ENCODE data around the gene ARHGAP32.
"Not testable (repeated sequence)": the region's sequence is repeated elsewhere in the genome, so short reads cannot be mapped to it uniquely, and the experiment has no call there.

The ARHGAP32 gene

DNA sequence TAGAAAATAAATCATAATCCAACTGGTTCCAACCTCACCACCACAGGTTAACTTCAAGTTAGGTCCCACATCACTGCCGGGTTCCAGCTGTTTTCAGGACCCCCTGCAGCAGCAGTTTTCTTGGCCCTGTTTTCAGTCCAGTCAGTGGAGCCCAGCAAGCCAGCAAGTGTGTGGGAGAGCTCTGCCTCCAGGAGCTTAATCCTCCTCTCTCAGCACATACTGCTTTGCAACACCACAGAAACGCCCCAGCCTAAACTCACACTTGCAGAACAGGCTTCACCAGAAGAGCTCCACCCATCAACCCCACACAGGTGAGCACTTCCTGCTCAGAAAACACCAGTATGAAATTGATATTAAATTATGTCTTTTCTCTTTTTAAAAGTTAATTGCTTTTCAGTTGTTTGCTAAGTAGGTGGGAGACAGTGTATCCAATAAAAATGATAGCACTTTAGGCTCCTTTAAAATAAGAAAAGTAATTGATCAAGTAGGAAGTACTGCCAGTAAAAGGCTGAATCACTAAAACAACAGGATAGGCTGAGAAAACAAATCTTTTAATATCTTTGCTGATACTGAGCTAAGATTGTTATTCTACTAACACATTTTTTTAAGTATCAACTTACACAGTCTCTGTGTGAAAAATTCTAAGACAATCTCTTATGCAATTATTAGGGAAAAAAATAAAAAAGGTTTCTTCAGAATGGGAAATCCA lies 168.0 kb downstream of the ARHGAP32 start:
- DNase-seq (ENCODE audit: low read depth) = no peak

DNA sequence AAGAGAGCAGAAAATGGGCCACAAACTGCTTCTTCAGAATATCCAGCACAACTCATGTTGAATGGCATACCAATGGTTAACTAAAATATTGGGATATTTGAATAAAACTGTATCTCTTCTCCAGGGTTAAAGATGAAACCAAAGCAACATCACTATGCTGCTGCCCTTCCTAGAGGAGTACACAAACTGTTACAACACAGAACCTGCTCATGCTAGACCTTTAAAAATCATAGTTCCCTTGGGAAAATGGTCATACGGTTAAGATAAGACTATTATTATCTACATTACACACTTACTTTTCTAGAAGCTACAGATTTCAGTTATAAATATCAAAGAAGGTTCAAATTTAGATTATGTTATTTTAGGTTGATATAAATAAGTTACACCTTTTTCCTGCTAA lies 170.8 kb downstream of the ARHGAP32 start:
- DNase-seq (ENCODE audit: low read depth) = no peak

DNA sequence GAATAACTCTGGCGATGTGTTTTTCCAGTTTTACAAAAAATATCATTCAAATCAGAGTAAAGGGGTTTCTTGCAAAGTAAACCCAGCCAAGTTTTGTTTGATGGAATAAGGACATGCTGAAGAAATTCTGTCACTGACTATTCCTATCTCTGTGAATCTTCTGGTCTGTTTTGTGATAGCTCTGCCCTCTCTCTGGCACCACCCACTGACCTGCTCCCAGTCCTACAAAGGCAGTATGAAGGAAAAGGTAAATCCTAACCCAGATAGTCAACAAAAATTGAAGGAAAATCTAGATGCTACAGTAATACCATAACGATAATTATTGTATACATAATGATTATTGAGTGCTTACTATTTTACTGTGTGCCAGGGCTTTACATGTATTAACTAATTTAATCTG lies 173.1 kb downstream of the ARHGAP32 start:
- DNase-seq (ENCODE audit: low read depth) = no peak

DNA sequence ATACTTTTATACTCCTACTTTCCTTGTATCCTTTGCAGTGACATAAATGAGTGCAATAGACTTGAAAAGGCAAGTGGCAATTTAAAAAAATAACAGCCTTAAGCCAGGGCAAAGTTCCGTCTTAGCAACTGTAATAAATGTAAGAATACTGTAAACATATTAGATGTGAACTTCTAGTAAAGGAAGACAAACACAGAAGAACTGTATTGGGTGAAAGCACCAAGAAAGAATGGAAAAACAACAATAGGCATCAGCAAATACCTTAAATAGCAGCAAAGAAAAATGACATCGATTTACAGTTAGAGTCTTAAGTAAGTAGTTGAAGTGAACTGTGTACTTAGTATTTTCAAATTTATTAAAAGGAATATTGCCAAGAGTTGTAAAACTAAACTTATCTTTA lies 174.0 kb downstream of the ARHGAP32 start:
- DNase-seq (ENCODE audit: low read depth) = no peak

DNA sequence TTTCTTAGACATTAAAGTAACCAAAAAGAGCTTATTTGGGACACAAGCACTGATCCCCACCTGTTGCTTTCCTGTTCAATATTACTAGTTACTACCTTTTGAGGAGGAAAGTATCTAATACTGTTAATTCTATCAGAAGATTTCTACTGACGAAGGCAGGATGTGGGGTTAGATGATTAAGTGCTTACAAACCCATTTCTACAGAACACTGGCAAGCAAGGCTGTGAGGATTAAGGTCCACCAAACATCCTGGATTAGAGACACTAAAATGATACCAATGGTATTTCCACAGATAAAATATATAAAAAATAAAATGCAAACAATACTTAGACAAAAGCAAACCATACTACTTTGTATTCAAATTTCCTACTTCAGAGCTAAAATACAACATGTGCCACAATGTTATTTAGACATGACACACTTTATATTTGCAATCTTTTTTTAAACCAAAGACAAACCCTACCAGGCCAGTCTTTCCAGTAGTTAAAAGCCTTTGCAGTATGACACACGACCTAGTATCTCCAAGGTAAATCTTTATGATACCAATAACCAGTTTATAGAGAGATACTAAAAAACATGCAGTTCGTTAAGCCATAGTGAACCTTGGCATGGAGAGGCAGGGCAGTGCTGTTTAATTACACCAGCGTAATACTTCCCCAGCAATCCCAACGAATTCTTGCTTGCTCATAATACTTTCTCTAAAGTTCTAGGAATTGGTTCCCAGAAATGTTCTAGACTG lies 178.2 kb downstream of the ARHGAP32 start:
- no peak for DNase-seq (ENCODE audit: low read depth)

DNA sequence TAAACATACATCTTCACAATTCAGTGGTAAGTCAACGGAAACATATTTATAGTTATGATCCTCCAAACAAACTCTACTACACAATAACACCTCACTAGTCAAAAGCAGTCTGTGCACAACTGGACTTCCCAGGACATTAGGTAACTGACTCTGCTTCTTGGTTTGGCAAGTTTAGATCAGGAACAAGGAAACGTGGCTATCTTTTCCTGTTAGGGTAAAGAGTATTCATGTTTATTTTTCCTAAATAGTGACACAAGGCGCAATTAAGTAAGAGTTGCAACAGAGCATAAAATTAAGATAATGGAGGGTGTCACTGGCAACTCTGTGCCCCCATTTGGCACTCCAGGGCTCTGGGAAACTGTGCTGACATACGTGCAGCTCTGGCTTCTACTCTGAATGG lies 179.2 kb downstream of the ARHGAP32 start:
- no peak for DNase-seq (ENCODE audit: low read depth)

DNA sequence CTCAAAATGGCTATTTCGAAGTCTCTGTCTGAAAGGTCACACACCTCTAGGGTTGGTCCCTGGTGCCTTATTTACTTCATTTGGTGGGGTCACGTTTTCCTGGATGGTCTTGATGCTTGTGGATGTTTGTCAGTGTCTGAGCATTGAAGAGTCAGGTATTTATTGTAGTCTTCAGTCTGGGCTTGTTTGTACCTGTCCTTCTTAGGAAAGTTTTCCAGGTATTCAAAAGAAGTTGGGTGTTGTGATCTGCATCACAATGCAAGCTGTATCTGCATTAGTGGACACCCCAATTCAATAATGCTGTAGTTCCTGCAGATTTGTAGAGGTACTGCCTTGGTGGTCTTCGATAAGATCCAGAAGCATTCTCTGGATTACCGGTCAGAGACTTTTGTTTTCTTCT lies 186.0 kb downstream of the ARHGAP32 start:
- DNase-seq (ENCODE audit: low read depth) = no peak

DNA sequence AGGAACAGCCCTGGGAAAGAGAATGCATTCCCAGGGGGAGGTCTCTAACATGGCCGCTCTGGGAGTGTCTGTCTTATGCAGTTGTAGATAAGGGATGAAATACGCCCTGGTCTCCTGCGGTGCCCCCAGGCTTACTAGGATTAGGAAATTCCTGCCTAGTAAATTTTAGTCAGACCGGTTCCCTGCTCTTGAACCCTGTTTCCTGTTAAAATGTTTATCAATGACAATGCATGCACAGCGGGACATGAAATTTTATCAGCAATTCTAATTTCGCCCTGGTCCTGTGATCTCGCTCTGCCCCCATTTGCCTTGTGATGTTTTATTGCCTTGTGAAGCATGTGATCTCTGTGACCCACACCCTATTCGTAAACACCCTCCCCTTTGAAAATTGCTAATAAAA lies 193.0 kb downstream of the ARHGAP32 start:
- DNase-seq (ENCODE audit: low read depth) = not testable (repeated sequence)

DNA sequence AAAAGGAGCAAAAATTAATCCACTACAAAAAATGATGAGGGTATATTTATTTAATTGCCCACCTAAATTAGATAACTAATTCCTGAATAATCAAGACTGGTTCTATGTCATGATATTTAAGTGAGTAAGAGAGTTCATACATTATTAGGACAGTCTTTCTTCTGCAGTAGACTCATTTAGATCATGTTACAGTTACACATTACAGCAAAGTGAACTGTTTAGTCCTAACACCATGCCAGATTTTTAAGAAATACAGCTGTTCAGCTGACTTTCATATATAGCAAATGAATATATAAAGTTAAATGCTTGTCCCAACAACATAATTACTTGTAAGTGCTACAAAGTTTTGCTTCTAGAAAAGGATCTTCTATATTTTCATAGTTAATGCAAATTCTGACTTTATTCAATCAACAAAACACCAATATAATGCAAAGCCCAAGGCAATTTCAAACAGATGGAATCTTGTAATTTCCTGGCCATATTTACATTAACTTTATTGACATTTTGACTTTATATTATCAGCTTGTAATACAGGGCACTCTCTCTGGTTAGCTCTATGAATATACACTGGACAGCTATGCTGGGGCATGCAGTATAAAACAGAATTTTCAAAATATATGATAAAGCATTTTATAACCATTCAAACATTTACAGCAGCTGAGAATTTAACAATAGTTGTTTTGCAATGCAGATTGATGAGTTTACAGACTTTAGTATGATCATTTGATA lies 203.7 kb downstream of the ARHGAP32 start:
- no peak for DNase-seq (ENCODE audit: low read depth)

DNA sequence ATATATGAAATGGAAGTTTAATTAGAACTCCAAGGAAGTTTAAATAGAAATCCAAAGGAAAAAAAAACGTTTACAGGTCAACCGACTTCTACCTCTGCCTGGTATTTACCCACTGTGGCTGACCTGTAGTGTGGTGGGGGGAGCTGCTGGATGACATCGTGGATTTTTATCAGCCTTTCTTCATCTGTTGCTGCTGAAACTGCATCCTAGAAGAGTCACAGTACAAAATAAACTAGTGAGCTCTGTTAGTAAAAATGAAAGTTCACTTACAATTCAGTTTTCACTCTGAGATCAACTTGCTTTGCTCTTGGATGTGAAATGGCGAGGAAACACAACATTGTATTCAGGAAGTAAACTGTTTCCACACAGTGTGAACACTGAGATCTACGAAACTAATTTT lies 206.2 kb downstream of the ARHGAP32 start:
- no peak for DNase-seq (ENCODE audit: low read depth)

DNA sequence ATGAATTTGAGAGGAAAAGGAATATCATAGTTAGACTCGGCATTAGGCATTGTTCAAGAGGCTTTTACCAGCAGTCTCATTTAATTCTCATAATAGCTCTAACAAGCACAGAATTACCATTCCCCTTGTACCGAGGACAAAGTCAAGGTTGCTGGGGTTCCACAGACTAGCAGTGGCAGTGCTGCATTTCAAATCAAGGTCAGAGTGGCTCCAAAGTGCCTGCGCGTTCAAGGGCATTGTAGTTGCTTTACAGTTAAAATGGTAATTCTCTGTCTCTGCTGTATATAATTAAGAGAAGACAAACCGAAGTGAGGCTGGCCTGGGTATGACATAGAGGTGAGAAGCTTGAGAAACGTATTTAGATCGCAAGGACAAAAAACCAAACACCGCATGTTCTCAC lies 209.1 kb downstream of the ARHGAP32 start:
- no peak for DNase-seq (ENCODE audit: low read depth)

DNA sequence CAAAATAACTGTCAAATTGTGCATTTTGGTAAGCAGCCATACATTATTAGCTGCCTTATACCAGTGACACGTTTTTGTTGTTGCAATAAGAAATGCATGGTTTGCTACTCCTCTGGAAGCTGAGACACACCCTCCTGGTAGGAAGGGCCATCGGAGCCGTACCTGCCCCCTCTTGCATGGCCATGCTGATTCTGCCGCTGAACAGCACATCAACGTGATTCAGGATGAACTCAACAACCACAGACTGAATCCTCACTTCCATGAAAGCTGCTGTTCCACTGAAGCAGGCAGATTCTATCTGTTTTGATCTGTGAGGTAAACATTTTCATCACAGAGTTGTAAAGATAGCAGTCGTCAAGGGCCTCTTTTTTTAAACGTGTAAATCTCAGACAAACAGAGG lies 210.9 kb downstream of the ARHGAP32 start:
- no peak for DNase-seq (ENCODE audit: low read depth)

DNA sequence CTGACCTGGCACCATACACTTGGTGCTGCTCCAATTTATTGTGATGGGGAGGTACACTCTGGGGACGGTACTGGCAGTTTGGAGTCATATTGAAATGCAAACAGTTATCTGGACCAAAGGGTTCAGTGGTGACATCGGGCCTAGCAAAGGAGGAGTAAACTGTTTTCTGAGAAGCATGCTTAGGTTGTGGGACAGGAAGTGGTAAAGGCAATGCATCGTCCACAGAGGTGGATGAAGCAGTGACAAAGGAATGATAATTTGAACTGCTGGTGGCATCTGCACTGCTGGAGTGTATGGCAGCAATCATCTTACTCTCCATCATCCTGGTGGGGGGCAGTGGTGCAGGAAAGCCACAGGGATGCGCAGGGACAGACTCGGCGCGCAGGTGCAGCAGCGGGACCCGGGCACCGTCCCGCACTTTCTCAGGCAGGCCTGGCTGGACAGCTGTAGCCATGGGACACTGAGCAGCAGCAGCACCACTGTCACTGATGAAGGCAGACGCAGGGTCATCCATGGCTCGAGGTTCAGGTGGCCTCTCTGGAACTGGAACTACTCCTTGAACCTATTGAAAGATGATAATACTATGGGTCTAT lies 221.4 kb downstream of the ARHGAP32 start:
- no peak for DNase-seq (ENCODE audit: low read depth)

DNA sequence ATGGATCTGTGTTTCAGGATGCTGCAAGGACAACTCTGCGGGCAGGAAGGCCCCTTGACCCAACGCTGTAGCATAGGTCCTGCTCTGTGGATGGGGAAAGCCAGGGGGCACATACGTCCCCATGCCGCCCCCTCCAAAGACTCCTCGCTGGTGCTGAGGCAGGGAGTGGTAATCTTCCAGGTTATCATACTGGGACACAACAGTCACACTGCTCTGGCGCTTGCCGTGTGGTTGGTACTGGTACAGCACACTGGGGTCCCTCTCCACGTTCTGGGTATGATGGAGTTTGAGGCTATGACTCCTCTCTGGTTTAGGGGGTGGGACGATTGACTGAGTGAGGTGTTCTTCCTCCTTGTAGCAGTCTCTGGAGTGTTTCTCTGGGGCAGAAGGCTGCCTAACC lies 223.2 kb downstream of the ARHGAP32 start:
- no peak for DNase-seq (ENCODE audit: low read depth)

DNA sequence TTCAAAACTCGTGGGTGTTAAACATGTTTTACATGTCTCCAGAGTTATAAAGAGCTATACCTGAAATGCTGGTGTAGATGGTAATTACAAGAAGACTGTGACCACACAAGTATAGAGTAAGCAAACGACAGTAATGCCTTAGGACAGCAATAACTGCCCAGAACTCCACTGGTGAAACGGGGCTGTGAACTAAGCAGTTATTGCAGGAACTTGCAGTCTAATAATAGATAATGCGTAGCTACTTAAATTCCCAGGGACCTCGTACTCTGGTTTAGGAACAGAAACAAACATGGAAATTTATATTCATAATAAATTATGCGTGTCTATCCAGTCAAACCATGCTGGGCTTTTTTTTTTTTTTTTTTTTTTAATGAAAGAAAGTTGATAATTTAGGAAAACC lies 224.5 kb downstream of the ARHGAP32 start:
- DNase-seq (ENCODE audit: low read depth) = no peak

DNA sequence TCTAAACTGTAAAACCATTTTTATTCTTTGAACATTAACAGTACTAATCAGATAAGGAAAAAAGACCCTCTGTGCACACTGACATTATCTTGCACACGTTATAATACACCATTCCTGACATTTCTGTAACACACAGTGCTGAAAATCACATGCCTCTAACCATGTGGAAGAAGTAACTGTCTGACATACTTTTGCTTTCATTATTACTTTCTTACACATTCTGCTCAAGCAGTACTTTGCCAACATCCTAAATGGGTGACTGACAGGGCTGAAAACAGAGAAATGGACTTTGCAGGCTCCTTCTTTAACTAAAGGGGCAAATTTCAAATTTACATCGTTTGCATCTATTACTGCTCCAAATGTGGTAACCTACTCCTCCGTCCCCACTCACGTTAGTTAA lies 226.6 kb downstream of the ARHGAP32 start:
- DNase-seq (ENCODE audit: low read depth) = no peak

DNA sequence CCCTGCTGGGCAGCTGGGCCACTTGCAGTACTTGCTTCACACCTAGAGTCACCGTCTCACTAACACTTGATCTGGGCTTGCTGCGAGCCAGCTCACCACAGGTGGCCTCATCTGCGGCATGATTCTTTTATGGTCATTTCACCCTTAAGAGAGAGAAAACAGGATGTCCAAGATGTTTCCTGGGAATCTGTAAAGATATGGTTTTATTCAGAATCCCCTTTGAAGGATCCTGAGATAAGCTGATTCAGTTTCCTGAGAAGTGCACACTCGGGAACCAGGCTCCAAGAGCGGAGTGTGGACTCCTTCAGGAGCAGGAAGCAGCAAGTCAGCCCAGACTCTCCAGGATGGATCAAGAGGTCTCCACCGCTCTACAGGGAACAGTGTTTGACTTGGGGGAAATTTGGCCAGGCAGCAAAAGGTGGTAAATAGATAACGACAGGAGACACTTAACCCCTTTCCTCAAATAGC lies 227.6 kb downstream of the ARHGAP32 start:
- DNase-seq (ENCODE audit: low read depth) = no peak

DNA sequence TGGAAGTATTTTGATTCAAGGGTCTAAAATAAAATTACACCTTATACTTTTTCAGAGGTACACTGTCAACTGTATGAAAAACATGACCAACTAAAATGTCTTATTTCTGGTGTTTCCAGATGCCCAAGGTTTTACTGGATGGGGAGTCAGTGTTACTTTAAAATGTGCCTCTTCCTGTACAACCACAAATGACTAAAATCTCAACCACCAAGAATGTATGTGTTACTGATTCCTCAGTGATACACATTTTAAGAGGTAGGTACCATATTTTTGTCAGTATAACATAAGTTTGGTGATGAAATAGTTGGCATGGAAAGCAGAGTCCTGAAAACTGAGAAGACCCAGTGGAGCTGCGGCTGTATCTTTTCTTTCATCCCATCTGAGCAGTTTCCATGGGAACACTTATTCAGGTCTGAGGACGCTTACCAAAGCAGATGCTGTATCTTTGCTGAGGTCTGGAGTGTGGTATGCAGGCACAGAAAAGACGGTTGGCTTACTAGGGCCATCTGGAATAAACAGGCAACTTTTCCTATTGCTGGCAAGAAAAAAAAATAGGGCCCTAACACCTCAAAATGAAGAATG lies 228.3 kb downstream of the ARHGAP32 start:
- DNase-seq (ENCODE audit: low read depth) = no peak

DNA sequence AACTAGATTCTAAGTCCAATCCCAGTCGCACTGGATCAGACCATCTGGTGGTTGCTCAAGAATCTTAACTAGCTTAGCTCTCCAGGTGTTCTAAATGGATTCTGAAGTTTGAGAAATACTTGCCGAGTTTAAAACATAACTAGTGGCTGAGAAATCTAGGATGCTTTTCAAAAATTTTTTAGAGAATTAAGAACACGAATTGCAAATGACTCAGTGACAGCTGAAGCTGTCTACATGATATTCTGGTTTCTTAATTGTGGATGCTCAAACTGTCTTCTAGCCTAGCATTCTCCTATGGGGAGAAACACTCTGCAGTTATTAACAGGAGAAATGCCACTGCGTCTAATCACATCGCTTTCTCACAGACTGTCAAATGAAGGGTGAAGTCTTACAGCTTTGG lies 229.2 kb downstream of the ARHGAP32 start:
- DNase-seq (ENCODE audit: low read depth) = no peak

DNA sequence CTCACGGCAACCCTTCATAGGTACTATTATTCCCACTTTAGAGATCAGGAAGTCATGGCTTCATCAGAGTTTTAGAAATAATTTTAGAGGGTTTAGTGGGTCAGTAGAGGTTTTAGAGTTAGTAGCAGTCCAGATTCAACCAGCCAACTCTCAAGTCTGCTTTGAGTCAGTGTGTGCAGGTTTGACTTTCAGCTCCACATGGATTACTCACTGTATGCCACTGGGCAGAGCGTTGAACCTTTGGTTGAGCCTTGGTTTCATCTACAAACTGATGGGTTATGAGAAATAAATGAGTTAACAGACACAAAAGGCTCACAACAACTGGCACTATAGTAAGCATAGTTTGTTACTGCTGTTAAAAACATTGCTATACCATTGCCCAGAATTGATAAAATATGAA lies 230.5 kb downstream of the ARHGAP32 start:
- no peak for DNase-seq (ENCODE audit: low read depth)

DNA sequence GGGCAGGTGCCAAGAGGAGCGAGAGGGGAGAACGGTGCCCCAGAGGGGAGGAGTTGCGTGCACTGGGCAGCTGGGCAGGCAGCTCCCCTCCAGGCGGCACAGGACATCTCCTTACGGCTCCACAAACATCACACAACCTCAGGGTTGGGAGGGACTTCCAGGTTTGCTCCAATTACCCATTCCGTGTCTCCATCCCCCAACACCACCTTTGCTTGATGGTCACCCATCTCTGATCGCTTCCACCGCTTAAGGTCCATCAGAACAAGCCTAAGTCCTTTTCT lies 235.0 kb downstream of the ARHGAP32 start:
- no peak for DNase-seq (ENCODE audit: low read depth)

DNA sequence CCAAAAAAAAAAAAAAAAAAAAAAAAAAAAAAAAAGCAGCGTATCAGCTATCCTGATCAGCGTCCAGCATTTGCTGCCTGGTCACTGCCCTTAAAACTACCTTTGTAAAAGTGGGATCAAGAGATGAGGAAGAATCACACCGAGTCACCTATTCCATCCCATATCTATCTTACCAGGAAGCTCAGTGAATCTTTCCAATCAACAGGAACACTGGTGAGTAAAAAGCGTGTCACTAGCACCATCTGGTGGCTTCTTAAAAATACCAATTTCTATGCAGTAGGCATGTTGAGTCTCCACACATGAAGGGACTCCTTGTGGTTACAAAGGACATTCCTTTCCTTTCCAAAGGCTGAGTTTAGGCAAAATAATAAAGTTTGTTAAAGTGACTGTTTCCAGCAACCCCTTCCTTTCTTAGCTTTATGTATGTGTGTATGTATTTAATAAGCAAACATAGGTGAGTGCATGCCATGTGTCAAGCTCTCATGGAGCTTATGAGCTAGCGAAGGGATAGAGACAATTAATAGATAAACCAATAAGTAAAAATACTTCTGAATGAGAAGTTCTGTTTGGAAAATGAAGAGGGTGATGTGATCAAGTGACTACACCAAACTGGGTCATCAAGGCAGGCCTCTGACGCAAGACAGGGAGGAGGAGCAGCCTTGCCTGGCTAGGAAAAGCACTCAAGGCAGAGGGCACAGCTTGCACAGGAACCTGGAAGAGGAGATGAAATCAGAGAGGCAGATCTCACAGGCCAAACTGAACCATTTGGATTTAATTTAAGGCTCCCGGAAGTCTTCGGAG lies 235.5 kb downstream of the ARHGAP32 start:
- no peak for DNase-seq (ENCODE audit: low read depth)

Data from stimulated activated CD8-positive, alpha-beta memory T cell treated with anti-CD3 and anti-CD28 coated beads, Interleukin-15, amount 100 ng/mL, for 24 hours (primary cell).